ENCODE results near the gene DAW1. TPM values are rescaled to one million over a fixed set of nuclear protein-coding genes. Genes with fewer than 3 reads are reported as not detected.

Gene DAW1
- total RNA-seq (under 1 TPM in 1 of 9 donors, not detected in 8; 0.26 TPM), polyA plus RNA-seq (not detected)
- long read RNA-seq, donor 1 = 0 reads
- long read RNA-seq, donor 2 = 0 reads
- long read RNA-seq, donor 3 = 0 reads
- long read RNA-seq, donor 4 = 0 reads
- long read RNA-seq, donor 5 = 0 reads
- long read RNA-seq, donor 6 = 0 reads
- long read RNA-seq, donor 7 = 0 reads
- long read RNA-seq, donor 8 = 0 reads
- long read RNA-seq, donor 9 = 0 reads
- long read RNA-seq, donor 10 = 0 reads

- intact Hi-C loops (cut with DNase I) = no loop called here
- Histone ChIP-seq H3K9me3 (replicated peaks in 1 of 3) (no peaks in the 10 kb centered on the region), H3K36me3 (replicated peaks in 1 of 2) (no peaks in the 10 kb centered on the region), H3K4me3 (peak within 1 kb of the TSS in 1 of 4 donors; percentile 52), H3K27ac (no peak within 1 kb of the TSS), H3K27me3 (peaks cover 9% of the 10 kb centered on the region), H3K4me1 (replicated peaks in 1 of 2) (no peaks in the 10 kb centered on the region)
- TF ChIP-seq CTCF (IDR thresholded peaks at IDR 0.05) (no peak), POLR2A (IDR thresholded peaks at IDR 0.05) (no peak)
- peak in 6 of 7 donors; percentile 28 to 65 (median 42) for DNase-seq
- 0 to 3% (median 2%) methylated on average over 1 to 34 of the region's 34 CpGs for WGBS, 4 donors
Measured at GRCh38 chr2:227871375-227871791, at the start of gene DAW1. DAW1 (plus strand) TSS chr2:227871631; CDS start chr2:227871690, 59 bp downstream.

GRCh38 chr2:227822416-227823003 lies 48.9 kb upstream of the DAW1 start:
- H3K4me3 ChIP-seq = no peak overlapping the region
- no peak for TF ChIP-seq POLR2A (IDR thresholded peaks at IDR 0.05)
- no peak for TF ChIP-seq CTCF (IDR thresholded peaks at IDR 0.05)
- DNase-seq = no peak
- no peaks in the 10 kb centered on the region for H3K27me3 ChIP-seq
- H3K36me3 ChIP-seq (replicated peaks in 1 of 2) = no peaks in the 10 kb centered on the region
- H3K27ac ChIP-seq = no peak overlapping the region
- WGBS, 4 donors = 69 to 76% (median 72%) methylated on average over 2 of the region's 2 CpGs
- intact Hi-C loops (cut with DNase I) = no loop called here
- no peaks in the 10 kb centered on the region for H3K4me1 ChIP-seq (replicated peaks in 1 of 2)
- H3K9me3 ChIP-seq (replicated peaks in 1 of 3) = no peaks in the 10 kb centered on the region

- TF ChIP-seq CTCF (IDR thresholded peaks at IDR 0.05) (no peak), POLR2A (IDR thresholded peaks at IDR 0.05) (no peak)
- Histone ChIP-seq H3K27me3 (no peaks in the 10 kb centered on the region), H3K4me3 (no peak overlapping the region), H3K9me3 (replicated peaks in 1 of 3) (no peaks in the 10 kb centered on the region), H3K27ac (no peak overlapping the region), H3K36me3 (replicated peaks in 1 of 2) (no peaks in the 10 kb centered on the region), H3K4me1 (replicated peaks in 1 of 2) (no peaks in the 10 kb centered on the region)
- WGBS, 4 donors = 56 to 78% (median 65%) methylated on average over 2 of the region's 2 CpGs
- intact Hi-C loops (cut with DNase I) = no loop called here
- no peak for DNase-seq
Measured at GRCh38 chr2:227823922-227824321, 47.5 kb upstream of the DAW1 start.

- no peak overlapping the region for H3K4me3 ChIP-seq
- no peaks in the 10 kb centered on the region for H3K27me3 ChIP-seq
- TF ChIP-seq CTCF (IDR thresholded peaks at IDR 0.05) (no peak), POLR2A (IDR thresholded peaks at IDR 0.05) (no peak)
- H3K27ac ChIP-seq = no peak overlapping the region
- intact Hi-C loops (cut with DNase I) = no loop called here
- DNase-seq = no peak
- no peaks in the 10 kb centered on the region for H3K36me3 ChIP-seq (replicated peaks in 1 of 2)
- H3K9me3 ChIP-seq (replicated peaks in 1 of 3) = no peaks in the 10 kb centered on the region
- WGBS, 4 donors = 86 to 89% (median 88%) methylated on average over 7 of the region's 7 CpGs
- no peaks in the 10 kb centered on the region for H3K4me1 ChIP-seq (replicated peaks in 1 of 2)
Measured at GRCh38 chr2:227824711-227825110, 46.7 kb upstream of the DAW1 start.

All from adrenal gland (tissue), 19 donors.